Erythroblast (primary cell): Measurements from ENCODE around the gene DSCAM.
A peak's percentile ranks its signal among the peaks of the same experiment; 100 is the strongest.

Experiments
- DNase-seq, 2 experiments: peaks; one replicate each; lab custom pipeline; 2025; lab: John Stamatoyannopoulos, UW
- GATA1 ChIP-seq: IDR thresholded peaks from 2 replicates; pipeline ENCODE4 v1.6.1; 2011; ENCODE audit warnings: low read depth, mild to moderate bottlenecking, control low read depth, low read length, moderate library complexity
- POLR2A ChIP-seq: IDR thresholded peaks from 2 replicates; pipeline ENCODE4 v1.6.1; 2011; ENCODE audit warnings: mild to moderate bottlenecking, low read length

The DSCAM gene

DNA sequence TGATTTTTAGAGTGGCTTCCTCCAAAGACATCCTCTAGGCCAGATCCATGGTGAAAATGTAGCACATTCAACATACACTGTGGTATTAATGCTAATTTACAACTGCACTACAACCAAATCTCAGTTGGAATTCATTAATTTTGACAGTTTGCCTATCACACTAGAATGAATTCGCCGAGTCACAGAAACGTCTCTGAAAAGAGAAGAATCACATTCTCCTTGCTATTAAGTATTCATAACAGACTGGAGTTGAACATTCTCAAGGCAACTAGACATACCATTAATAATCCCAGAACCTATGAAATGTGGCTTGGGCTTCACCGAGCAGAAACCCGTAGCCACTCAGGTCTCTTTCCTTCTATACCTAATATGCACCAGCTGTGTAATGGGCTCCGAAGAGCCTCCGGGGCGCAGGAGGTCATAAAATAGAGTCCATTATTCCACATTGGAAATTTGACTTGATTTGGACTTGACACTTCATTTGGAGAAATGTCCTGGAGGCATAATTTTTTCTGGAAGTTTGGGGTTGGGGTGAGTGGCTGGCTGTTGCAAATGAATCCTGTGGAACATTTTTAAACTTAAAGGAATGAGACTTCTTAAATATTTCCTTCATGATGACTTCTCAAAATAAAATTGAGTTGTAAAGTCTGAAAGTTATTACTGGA, 117.1 kb downstream of the DSCAM start:
- no peak for DNase-seq
- no peak for TF ChIP-seq POLR2A
- TF ChIP-seq GATA1: no peak

DNA sequence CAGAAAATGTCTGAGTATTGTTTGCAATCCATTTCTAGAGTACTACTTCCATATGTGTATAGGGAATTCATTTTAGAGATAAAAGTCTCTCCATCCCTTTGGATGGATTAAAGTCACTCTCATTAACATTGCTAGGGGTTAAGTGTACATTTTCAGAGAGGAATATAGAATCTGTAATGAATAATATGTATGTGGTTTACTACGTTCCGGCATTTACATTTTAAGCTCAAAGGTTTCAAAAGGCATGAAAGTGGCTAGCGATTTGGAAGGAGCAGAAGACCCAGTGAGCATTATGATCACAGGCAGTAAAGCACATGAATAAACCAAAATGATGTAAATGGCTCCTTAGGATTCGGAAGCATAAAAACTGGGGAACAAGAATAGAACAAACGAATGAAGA, 123.0 kb downstream of the DSCAM start:
- TF ChIP-seq POLR2A (no peak), GATA1 (no peak)
- DNase-seq: no peak

DNA sequence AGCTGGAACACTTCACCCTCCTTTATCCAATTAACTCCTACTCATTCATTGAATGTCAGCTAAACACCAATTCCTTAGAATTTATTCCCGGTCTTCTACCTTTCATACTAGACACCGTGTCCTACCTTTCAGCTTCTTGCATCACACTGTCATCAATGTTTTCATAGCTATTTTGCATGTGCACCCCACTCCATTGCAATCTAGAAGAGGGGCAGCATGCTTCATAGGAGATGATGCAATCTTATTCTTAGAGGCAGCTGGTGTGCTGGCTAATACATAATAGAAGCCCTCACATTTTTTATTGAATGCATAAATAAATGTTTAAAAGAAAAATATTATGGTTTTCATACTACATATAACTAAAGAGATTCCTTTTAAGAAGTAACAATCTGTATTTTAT, 123.6 kb downstream of the DSCAM start:
- TF ChIP-seq GATA1: no peak
- TF ChIP-seq POLR2A: no peak
- no peak for DNase-seq

DNA sequence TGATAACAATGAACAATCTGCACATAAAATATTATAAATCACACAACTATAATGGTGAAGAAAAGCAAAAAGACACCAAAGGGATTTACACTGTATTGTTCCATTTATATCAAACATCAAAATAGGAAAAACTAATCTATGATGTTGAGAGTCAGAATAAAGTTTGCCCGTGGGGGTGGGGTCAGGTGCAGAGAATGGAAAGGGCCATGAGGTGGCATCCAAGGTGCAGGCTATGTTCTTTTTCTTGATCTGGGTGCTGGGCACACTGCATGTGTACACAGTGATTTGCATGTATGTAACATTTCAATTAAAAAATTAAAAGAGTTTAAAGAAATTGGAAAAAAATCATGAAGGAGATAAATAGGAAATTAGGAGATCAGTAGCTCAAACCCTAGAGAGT, 127.3 kb downstream of the DSCAM start:
- DNase-seq: no peak
- TF ChIP-seq GATA1 (no peak), POLR2A (no peak)

DNA sequence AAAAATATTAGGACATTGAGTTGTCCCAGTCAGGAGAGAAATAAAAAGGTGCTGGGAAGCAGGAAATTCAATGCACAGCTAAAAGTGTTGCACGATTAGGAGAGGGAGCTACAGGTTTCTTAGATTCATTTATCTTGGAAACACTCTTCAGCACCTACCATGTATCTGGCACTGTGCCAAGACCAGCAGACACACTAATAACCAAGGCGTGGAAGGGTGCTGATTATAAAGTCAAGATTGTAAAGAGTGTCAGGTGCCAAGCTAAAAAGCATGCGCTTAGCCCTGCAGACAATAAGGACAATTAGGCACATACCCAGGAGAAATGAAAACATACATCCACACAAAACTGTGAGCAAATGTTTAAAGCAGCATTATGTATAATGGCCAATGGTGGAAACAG, 129.9 kb downstream of the DSCAM start:
- no peak for TF ChIP-seq POLR2A
- TF ChIP-seq GATA1: no peak
- peak in 1 of 2 experiments; percentile 0 for DNase-seq

DNA sequence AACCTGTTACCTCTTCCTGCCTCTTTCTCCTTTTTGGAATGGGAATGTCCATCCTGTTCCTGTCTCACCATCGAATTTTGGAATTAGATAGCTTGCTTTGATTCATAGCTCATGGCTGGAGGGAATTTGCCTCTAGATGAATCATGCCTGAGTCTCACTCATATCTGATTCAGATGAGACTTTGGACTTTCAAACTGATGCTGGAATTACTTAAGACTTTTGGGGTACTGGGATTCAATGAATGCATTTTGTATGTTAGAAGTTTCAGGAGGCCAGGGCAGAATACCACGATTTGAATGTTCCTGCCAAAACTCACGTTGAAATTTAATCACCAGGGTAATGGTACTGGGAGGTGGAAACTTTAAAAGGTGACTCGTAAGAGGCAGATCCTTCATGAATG, 132.4 kb downstream of the DSCAM start:
- no peak for TF ChIP-seq POLR2A
- no peak for TF ChIP-seq GATA1
- no peak for DNase-seq

DNA sequence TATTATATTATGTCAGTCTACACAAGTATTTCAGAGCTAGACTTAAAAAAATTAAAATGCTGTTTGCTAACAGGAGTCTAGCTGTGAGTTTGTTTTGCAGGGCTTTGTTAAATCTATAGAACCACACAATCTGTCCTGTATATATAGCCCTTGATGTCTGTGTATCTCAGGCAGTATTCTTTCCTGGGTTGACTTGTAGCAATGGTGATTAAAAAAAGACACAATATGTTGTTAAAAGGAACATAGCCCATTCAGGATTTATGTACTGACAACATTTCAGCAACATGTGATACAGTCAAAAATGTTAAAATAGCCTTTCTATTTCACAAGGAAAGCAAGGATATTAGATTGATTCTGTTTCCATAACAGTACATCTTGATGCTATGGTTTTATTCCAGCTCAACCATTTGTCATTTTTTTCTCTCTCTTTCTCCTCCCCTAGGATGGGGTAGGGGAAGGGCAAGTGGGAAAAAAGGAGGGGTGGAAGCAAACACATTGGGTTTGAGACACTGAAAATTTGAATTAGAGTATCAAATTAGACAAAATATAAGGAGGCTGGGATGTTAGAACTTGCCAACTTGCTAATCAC, 139.2 kb downstream of the DSCAM start:
- TF ChIP-seq GATA1 (no peak), POLR2A (no peak)
- DNase-seq: no peak

DNA sequence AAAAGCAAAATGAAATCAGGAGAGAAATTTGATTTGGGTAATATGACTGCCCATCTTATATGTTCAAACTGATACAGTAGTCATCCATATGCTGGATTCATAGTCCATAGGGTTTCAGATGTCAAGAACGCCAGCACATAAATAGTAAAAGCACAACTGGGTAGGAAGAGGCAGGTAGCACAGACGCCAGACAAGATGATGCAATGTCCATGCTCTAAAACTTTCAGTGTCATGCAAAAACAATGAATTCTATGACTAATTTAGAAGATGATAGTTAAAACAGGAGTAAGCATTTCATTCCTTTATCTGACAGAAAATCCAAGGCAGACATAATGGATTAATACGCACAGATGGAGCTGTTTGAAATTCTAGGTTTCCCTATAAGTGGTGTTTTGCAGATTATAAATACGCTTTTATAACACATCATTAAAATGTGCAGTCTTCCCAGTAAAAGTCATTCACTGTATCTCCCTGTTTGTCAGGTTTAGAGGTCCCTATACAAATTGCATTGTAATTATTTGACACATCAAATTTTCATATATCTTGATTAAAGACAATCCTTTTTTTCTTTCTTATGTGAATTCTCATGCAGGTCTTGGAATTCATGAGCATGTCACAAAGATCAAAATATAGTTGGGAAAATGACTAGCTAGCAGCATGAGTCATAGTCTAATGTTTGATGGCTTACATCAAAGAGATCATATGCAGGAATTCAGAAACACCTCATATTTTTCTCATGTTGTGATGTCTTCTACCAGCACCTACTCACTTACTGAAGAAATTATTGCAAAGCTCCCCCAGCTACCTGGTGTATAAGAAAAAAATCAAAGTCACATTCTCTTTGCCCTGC, 139.9 kb downstream of the DSCAM start:
- TF ChIP-seq GATA1 (no peak), POLR2A (no peak)
- no peak for DNase-seq

DNA sequence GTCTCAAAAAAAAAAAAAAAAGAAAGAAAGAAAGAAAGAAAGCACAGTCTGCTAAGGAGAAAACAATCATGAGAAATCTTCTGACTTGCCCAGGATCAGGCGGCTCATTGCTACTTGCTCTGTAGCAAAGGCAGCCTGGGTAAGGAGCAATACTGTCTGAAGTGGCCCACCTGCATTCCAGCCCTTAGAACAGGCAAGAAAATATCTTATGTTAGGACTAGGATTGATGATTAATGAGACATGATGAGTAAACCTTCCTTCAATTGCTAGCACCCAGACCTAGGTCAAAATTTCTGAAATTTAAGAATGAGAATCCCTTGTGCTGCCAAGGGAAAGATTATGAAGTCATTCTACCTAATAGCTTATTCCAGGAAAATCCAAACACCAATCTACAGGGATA, 140.8 kb downstream of the DSCAM start:
- no peak for TF ChIP-seq POLR2A
- TF ChIP-seq GATA1: no peak
- no peak for DNase-seq

DNA sequence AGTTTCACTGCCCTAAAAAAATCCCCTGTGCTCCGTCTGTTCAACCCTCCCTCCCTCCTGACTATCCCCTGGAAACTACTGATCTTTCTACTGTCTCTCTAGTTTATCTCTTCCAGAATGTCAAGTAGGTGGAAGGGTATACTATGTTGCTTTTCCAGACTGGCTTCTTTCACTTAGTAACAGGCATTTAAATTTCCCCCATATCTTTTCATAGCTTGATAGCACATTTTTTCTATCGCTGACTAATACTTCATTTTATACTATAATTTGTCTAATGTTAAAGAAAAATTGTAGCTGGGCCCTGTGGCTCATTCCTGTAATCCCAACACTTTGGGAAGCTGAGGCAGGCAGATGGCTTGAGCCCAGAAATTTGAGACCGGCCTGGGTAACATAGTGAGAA, 142.8 kb downstream of the DSCAM start:
- no peak for DNase-seq
- TF ChIP-seq POLR2A (no peak), GATA1 (no peak)

DNA sequence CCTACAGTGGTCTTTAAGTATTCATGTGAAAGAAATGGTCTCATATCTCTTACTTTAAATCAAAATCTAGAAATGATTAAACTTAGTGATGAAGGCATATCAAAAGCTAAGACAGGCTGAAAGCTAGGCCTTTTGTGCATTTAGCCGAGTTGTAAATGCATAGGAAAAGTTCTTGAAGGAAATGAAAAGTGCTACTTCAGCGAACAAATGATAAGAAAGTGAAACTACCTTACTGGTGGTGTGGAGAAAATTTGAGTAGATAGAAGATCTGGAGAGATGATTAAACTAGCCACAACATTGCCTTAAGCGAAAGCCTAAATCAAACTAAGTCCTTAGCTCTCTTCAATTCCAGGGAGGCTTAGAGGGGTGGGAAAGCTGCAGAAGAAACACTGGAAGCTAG, 147.6 kb downstream of the DSCAM start:
- TF ChIP-seq GATA1: no peak
- TF ChIP-seq POLR2A: no peak
- no peak for DNase-seq

DNA sequence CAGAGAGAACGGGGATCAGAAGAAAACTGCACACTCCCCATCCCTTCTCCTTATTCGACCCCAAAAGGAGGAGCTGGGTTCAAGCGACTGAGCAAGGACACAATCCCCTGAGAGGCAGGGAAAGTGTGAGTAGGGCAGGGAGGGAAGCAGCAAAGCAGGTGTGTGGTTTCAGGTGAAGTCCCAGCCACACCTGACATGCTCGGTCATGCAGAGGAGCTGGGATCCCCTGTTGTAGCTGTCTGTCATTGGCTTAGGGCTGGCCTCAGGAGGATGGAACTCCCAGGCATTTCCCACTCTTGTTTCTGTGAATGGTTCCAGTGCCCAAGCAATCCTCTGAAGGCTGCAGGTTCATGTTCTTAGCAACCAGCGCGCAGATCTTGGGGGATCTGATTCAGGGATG, 150.7 kb downstream of the DSCAM start:
- TF ChIP-seq GATA1 (no peak), POLR2A (no peak)
- DNase-seq: no peak

DNA sequence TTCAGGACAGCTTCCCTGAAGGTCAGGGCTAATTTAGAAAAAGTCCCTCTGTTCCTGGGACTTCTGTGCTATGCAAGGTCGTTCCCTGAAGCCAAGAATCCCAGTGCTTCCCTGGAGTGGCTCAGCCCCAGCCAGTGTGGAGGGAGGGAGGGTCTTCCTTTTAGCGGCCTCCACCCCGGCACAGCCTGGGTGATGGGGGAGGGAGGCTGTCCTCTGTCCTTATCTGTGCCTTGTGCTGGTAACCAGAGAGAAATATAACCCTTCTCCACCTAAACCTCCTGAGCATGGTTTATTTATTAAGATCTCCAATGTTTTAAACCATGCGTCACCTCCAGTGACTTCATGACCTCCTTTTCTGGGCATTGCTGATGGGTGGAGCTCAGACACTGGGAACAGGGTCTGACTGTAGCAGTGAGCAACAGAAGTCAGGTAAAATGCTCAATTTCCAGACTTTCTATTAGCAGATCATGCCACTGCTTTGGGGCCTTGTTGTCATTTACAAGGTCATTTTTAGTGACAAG, 157.1 kb downstream of the DSCAM start:
- no peak for DNase-seq
- TF ChIP-seq GATA1: no peak
- TF ChIP-seq POLR2A: no peak

DNA sequence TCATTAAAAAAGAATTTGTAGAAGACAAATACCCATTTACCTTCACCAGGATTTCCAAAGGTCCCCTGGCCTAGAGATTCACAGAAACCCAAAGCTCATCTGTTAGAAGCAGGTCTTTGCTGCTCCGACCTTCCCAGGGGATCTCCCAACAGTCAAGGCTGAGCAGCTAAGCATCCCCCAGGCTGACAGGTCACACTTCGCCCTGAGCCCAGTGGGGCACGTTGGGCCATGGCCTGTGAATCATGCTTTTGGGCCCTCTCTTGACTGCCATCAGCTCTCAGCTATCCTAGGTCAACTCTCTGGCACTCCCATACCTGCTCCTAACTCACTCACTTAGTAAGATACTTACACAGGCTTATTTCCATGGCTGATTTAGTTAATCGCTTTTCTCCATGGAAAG, 157.7 kb downstream of the DSCAM start:
- no peak for DNase-seq

More for the DNA sequence above, 157.7 kb downstream of the DSCAM start:
- TF ChIP-seq GATA1 (no peak), POLR2A (no peak)
